ENCODE results near the gene LRWD1.
"Not testable (repeated sequence)": the region's sequence is repeated elsewhere in the genome, so short reads cannot be mapped to it uniquely, and the experiment has no call there.

- TF ChIP-seq CTCF, POLR2A, POLR2AphosphoS5 (IDR thresholded peaks at IDR 0.05): not testable (repeated sequence)
Observed at GRCh38 chr7:102510575-102510974, 45.8 kb downstream of the LRWD1 start.

All from prostate gland (tissue), 2 donors.